ENCODE measurements around the gene SH3GLB2. TPM values are rescaled to one million over a fixed set of nuclear protein-coding genes. Genes with fewer than 3 reads are reported as not detected.
"Not testable (repeated sequence)": the region's sequence is repeated elsewhere in the genome, so short reads cannot be mapped to it uniquely, and the experiment has no call there.

Gene SH3GLB2
- total RNA-seq, 2 donors from 2014 or later, result 86.9 to 98.1 TPM

DNA sequence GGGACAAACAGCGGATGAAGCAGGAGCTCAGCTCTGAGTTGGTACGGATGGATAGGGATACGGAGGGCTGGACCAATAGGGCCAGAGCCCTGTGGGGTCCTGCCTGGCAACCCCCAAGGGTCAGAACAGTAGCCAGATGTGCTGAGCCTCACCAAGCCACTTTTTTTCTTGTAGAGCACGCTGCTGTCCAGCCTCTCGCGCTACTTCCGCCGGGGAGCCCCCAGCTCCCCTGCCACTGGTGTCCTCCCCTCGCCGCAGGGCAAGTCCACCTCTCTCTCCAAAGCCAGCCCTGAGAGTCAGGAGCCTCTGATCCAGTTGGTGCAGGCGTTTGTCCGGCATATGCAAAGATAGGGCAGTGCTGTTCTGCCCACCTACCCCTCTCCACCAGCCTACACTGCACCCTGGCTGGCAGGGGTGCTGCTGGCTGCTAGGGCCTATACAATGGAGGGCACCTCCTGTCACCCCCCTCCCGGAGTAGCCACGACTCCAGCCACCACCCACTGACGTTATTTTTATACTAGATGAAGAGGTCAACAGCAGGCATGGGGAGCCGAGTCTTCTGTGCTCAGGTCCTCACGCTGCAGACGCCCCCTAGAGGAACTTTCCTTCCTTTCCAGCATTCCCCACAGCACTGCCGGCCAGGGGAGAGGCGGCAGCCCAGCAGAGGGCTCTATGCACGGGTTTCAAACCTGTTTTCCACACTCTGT, 21.6 kb downstream of the SH3GLB2 start:
- H3K27me3 ChIP-seq (ENCODE audit: control insufficient read depth, insufficient read depth, low read length, poor library complexity, severe bottlenecking), result no peaks in the 10 kb centered on the region
- H3K4me3 ChIP-seq (ENCODE audit: low read length), result no peak overlapping the region
- H3K9me3 ChIP-seq (ENCODE audit: control insufficient read depth, low read length), result no peaks in the 10 kb centered on the region
- H3K27me3 Mint-ChIP-seq (ENCODE audit: insufficient read depth), result no peaks in the 10 kb centered on the region
- H3K4me1 ChIP-seq (ENCODE audit: control insufficient read depth, insufficient read depth, low read length), result no peaks in the 10 kb centered on the region
- no peaks in the 10 kb centered on the region for H3K4me1 Mint-ChIP-seq
- H3K4me3 Mint-ChIP-seq, result no peak overlapping the region
- H3K9ac ChIP-seq (ENCODE audit: extremely low read depth, low read length, poor library complexity, severe bottlenecking), result no peak overlapping the region
- H3K27ac ChIP-seq (ENCODE audit: low read depth, low read length), result peak overlapping the region; percentile 6
- 67 to 80% methylated on average over 13 to 21 of the region's 21 CpGs for WGBS, 2 experiments (ENCODE audit: insufficient coverage in 1 of 2, insufficient read length in 1 of 2)
- TF ChIP-seq, protein P1, sequence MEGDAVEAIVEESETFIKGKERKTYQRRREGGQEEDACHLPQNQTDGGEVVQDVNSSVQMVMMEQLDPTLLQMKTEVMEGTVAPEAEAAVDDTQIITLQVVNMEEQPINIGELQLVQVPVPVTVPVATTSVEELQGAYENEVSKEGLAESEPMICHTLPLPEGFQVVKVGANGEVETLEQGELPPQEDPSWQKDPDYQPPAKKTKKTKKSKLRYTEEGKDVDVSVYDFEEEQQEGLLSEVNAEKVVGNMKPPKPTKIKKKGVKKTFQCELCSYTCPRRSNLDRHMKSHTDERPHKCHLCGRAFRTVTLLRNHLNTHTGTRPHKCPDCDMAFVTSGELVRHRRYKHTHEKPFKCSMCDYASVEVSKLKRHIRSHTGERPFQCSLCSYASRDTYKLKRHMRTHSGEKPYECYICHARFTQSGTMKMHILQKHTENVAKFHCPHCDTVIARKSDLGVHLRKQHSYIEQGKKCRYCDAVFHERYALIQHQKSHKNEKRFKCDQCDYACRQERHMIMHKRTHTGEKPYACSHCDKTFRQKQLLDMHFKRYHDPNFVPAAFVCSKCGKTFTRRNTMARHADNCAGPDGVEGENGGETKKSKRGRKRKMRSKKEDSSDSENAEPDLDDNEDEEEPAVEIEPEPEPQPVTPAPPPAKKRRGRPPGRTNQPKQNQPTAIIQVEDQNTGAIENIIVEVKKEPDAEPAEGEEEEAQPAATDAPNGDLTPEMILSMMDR (conservative IDR thresholded peaks at IDR 0.05), result peak; percentile 95
- no peak overlapping the region for H3K27ac Mint-ChIP-seq
- peaks cover 49% of the 10 kb centered on the region for H3K36me3 ChIP-seq (ENCODE audit: control insufficient read depth, insufficient read depth, low read length)
- H3K9me3 Mint-ChIP-seq, result no peaks in the 10 kb centered on the region
- peaks cover 55% of the 10 kb centered on the region for H3K36me3 Mint-ChIP-seq (ENCODE audit: low read depth)
- peak; percentile 91 for DNase-seq

GRCh38 chr9:129005336-129005997, 22.7 kb downstream of the SH3GLB2 start:
- peaks cover 57% of the 10 kb centered on the region for H3K36me3 ChIP-seq (ENCODE audit: control insufficient read depth, insufficient read depth, low read length)
- Mint-ChIP-seq H3K9me3 (no peaks in the 10 kb centered on the region), H3K36me3 (ENCODE audit: low read depth) (peaks cover 60% of the 10 kb centered on the region), H3K4me1 (no peaks in the 10 kb centered on the region), H3K27me3 (ENCODE audit: insufficient read depth) (no peaks in the 10 kb centered on the region), H3K27ac (peak overlapping the region; percentile 70), H3K4me3 (no peak overlapping the region)
- no peak overlapping the region for H3K4me3 ChIP-seq (ENCODE audit: low read length)
- no peaks in the 10 kb centered on the region for H3K4me1 ChIP-seq (ENCODE audit: control insufficient read depth, insufficient read depth, low read length)
- H3K9me3 ChIP-seq (ENCODE audit: control insufficient read depth, low read length), result no peaks in the 10 kb centered on the region
- no peak overlapping the region for H3K9ac ChIP-seq (ENCODE audit: extremely low read depth, low read length, poor library complexity, severe bottlenecking)
- TF ChIP-seq, protein P1 (conservative IDR thresholded peaks at IDR 0.05), result no peak
- DNase-seq, result peak; percentile 50
- H3K27ac ChIP-seq (ENCODE audit: low read depth, low read length), result peak overlapping the region; percentile 32
- H3K27me3 ChIP-seq (ENCODE audit: control insufficient read depth, insufficient read depth, low read length, poor library complexity, severe bottlenecking), result no peaks in the 10 kb centered on the region
- WGBS, 2 experiments (ENCODE audit: insufficient coverage in 1 of 2, insufficient read length in 1 of 2), result 93 to 100% methylated on average over 6 to 10 of the region's 10 CpGs

- peaks cover 68% of the 10 kb centered on the region for H3K36me3 ChIP-seq (ENCODE audit: control insufficient read depth, insufficient read depth, low read length)
- H3K9me3 Mint-ChIP-seq; H3K4me1 ChIP-seq (ENCODE audit: control insufficient read depth, insufficient read depth, low read length); H3K4me1 Mint-ChIP-seq; H3K9ac ChIP-seq (ENCODE audit: extremely low read depth, low read length, poor library complexity, severe bottlenecking); H3K27ac ChIP-seq (ENCODE audit: low read depth, low read length); H3K4me3 Mint-ChIP-seq; H3K4me3 ChIP-seq (ENCODE audit: low read length); DNase-seq; H3K9me3 ChIP-seq (ENCODE audit: control insufficient read depth, low read length); H3K27me3 ChIP-seq (ENCODE audit: control insufficient read depth, insufficient read depth, low read length, poor library complexity, severe bottlenecking); H3K27me3 Mint-ChIP-seq (ENCODE audit: insufficient read depth); H3K27ac Mint-ChIP-seq: not testable (repeated sequence)
- 96% methylated on average over 4 of the region's 6 CpGs; no CpG with 5 or more reads in 1 of the 2 experiments for WGBS, 2 experiments (ENCODE audit: insufficient coverage in 1 of 2, insufficient read length in 1 of 2)
- H3K36me3 Mint-ChIP-seq (ENCODE audit: low read depth), result peaks cover 71% of the 10 kb centered on the region
Measured at GRCh38 chr9:129004173-129004572, 24.0 kb downstream of the SH3GLB2 start.

All from endodermal cell (in vitro differentiated cells).